ENCODE results near the gene XPC.
A peak's percentile ranks its signal among the peaks of the same experiment; 100 is the strongest.

The XPC gene

DNA sequence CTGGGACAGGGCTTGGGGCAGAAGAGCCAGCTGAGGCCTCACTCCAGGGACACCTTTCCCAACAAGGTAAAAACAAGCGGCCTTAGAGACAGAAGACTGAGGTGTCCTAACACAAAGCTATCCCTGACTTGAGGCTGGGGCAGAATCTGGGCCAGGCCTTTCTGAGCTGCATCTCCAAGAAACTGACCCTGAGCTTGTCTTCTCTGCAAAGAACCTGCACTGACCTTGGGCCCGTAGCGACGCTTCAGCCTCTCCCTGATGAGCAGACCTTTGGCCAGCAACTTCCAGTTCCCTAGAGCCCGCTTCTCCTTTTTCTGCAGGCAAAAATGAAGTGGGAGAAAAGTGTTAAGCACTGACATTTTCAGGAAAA, 31.4 kb downstream of the XPC start:
- Histone ChIP-seq H3K4me1 (ENCODE audit: control insufficient read depth in 1 of 2, insufficient read depth in 1 of 2, low read depth in 1 of 2, low read length in 1 of 2) (peaks cover 48 to 49% of the 10 kb centered on the region in 2 experiments), H3K36me3 (peaks cover 57% of the 10 kb centered on the region), H3K27me3 (no peaks in the 10 kb centered on the region), H3K27ac (peak overlapping the region; percentile 99), H3K9me3 (no peaks in the 10 kb centered on the region), H3K4me3 (ENCODE audit: low read depth in 1 of 2, low read length in 1 of 2) (peak overlapping the region in 1 of 2 experiments; percentile 11)
- TF ChIP-seq, protein P1, sequence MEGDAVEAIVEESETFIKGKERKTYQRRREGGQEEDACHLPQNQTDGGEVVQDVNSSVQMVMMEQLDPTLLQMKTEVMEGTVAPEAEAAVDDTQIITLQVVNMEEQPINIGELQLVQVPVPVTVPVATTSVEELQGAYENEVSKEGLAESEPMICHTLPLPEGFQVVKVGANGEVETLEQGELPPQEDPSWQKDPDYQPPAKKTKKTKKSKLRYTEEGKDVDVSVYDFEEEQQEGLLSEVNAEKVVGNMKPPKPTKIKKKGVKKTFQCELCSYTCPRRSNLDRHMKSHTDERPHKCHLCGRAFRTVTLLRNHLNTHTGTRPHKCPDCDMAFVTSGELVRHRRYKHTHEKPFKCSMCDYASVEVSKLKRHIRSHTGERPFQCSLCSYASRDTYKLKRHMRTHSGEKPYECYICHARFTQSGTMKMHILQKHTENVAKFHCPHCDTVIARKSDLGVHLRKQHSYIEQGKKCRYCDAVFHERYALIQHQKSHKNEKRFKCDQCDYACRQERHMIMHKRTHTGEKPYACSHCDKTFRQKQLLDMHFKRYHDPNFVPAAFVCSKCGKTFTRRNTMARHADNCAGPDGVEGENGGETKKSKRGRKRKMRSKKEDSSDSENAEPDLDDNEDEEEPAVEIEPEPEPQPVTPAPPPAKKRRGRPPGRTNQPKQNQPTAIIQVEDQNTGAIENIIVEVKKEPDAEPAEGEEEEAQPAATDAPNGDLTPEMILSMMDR (IDR thresholded peaks at IDR 0.05): no peak

DNA sequence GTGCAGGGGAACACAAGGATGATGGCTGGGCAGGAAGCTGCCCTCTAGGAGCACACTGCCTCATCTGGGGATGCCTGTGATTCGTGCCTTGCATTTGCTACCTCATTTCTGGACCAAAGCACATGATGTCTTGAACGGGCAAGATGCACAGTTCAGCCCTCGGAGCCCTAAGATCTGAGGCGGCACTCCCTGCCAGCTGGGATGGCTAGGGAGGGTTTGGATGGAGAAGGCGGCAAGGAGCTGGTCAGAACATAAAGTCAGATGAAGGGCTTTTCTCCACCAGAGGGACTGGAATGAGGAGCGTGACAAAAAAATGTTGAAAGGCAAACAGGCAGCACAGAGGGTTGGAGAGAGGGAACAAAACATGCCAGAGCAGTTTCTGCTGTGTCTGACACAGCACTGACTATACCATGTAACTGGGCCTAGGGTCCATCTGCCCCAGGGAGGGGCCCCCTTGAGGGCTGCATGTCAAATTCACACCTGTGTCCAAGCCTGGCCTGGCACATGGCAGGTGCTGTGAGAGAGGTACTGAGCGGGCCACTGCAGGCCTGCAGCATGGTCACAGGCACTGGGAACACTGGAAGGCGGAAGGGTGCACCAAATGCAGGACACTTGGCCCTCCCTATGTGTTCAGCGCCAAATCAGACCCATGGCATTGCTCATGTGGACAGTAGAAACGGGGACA, 31.9 kb downstream of the XPC start:
- H3K27me3 ChIP-seq: no peaks in the 10 kb centered on the region
- peak overlapping the region; percentile 99 for H3K27ac ChIP-seq
- peaks cover 48 to 49% of the 10 kb centered on the region in 2 experiments for H3K4me1 ChIP-seq (ENCODE audit: control insufficient read depth in 1 of 2, insufficient read depth in 1 of 2, low read depth in 1 of 2, low read length in 1 of 2)
- peak overlapping the region; percentile 77 to 84 for H3K4me3 ChIP-seq (ENCODE audit: low read depth in 1 of 2, low read length in 1 of 2)
- H3K9me3 ChIP-seq: no peaks in the 10 kb centered on the region
- H3K36me3 ChIP-seq: peaks cover 57% of the 10 kb centered on the region
- TF ChIP-seq, protein P1 (IDR thresholded peaks at IDR 0.05): no peak

DNA sequence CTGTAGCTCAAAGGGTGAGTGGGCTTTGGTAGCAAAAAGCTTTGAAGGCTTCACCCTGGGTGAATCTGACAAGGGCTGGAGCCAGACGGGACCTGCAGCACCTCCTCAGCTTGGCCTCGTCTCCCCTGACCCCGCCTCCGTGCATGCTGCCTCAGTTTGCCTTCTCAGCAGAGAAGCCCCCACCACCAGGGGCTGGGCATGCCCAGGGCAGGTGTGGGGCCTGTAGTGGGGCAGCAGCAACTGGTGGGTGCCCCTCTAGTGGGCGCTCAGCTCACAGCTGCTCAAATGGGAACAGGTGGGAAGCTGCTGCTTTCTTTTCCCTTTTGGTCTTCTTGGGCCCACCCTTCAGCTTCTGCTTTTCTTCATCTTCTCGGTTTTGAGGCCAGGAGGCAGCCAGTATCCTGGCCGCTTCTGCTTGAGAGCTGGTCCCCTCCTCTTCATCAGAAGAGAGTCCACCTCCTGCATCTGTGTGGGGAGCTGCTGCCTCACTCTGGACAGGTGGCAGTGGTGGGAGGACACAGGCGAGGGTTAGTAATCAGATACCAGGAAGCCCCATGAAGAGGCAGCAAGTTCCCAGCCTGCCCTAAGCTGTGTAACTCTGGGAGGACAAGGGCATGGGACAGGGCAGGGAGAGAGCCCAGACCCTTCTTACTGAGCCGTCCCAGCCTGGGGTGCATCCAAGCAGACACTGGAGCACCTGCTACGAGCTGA, 32.6 kb downstream of the XPC start:
- no peaks in the 10 kb centered on the region for H3K9me3 ChIP-seq
- no peaks in the 10 kb centered on the region for H3K27me3 ChIP-seq
- peak overlapping the region; percentile 77 to 84 for H3K4me3 ChIP-seq (ENCODE audit: low read depth in 1 of 2, low read length in 1 of 2)
- H3K36me3 ChIP-seq: peaks cover 59% of the 10 kb centered on the region
- peak overlapping the region; percentile 99 for H3K27ac ChIP-seq
- peaks cover 48 to 49% of the 10 kb centered on the region in 2 experiments for H3K4me1 ChIP-seq (ENCODE audit: control insufficient read depth in 1 of 2, insufficient read depth in 1 of 2, low read depth in 1 of 2, low read length in 1 of 2)
- TF ChIP-seq, protein P1 (IDR thresholded peaks at IDR 0.05): peak; percentile 16

DNA sequence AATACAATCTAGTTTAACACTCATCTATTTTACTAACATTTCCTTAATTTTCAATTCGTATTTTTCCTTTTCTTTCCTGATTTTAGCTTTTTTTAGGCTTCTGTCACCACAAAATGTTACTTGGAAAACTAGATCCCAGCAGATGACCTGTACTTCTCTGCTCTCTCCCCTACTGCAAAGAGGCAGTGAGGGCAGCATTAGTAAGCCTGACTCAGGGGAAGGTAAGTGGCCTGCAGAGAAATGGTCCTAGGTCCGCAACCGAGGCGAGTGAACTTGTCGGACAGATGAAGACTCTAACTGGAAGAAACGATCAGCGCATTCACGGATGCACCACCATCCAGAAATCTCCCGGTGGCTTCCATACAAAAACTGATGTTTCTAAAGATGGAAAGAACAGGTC, 33.2 kb downstream of the XPC start:
- TF ChIP-seq, protein P1 (IDR thresholded peaks at IDR 0.05): no peak
- Histone ChIP-seq H3K4me3 (ENCODE audit: low read depth in 1 of 2, low read length in 1 of 2) (peak overlapping the region; percentile 77 to 84), H3K27me3 (no peaks in the 10 kb centered on the region), H3K27ac (peak overlapping the region; percentile 99), H3K36me3 (peaks cover 65% of the 10 kb centered on the region), H3K9me3 (no peaks in the 10 kb centered on the region), H3K4me1 (ENCODE audit: control insufficient read depth in 1 of 2, insufficient read depth in 1 of 2, low read depth in 1 of 2, low read length in 1 of 2) (peaks cover 48 to 49% of the 10 kb centered on the region in 2 experiments)

DNA sequence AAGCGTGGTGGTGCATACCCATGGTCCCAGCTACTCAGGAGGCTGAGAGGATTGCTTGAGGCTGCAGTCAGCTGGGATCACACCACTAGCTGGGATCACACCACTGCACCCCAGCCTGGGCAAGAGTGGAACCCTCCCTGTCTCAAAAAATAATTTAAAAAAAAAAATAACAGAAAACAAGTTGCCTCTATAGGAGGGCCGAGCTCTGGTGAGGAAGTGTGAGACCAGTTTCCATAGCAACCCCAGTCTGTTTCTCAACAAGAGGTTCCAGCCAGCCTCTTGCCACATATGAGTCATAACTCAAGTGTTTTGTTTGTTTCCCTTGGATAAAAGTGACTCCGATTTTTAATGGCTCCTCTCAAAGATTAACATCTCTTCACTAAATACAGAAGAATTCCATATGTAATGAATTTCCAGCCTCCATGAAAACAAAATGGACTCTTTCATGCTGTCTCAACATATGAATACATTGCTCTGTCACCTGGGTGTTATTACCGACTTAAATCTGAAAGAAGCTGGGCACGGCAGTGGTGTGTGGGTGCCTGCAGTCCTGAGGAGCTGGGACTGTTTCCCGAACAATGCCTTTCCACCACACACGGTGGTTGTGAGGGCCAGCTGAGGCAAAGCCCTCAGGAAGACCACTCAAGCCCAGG, 33.9 kb downstream of the XPC start:
- Histone ChIP-seq H3K4me3 (ENCODE audit: low read depth in 1 of 2, low read length in 1 of 2) (peak overlapping the region; percentile 77 to 84), H3K4me1 (ENCODE audit: control insufficient read depth in 1 of 2, insufficient read depth in 1 of 2, low read depth in 1 of 2, low read length in 1 of 2) (peaks cover 48 to 49% of the 10 kb centered on the region in 2 experiments), H3K27me3 (no peaks in the 10 kb centered on the region), H3K36me3 (peaks cover 66% of the 10 kb centered on the region), H3K27ac (peak overlapping the region; percentile 99), H3K9me3 (no peaks in the 10 kb centered on the region)
- TF ChIP-seq, protein P1 (IDR thresholded peaks at IDR 0.05): no peak

Data from neutrophil (primary cell).